ENCODE results near the gene HSD17B8.

DNA sequence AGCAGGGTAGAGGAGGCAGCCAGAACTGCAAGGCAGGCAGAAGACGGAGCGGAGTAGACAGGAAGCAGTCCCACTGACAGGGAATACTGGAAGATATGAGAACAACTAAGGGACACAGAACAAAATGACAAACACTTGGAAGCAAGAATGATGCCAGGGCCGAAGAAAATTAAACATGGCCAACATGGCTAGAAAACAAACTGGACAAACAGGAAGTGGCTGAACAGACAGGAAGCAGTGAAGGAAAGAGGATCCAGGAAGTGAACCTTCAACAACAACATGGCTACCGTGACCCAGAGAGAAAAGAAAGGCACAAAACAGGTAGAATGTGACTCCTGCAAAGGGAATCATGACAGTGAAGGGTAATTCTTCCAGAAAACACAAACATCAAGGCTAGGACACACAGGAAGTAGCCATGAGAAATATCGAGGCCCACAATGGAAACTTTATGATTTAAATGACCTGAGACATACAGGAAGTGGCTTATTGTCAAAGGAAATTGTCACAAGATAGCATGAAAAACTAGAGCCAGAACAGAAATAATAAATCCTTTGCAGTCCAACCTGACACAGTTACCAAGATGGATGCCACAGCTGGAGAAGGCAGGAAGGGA lies 21.3 kb upstream of the HSD17B8 start:
- TF ChIP-seq POLR2A (IDR thresholded peaks at IDR 0.05) = no peak
- TF ChIP-seq CTCF (IDR thresholded peaks at IDR 0.05 in 4 of 5, conservative IDR thresholded peaks at IDR 0.05 in 1 of 5) = no peak

All from gastrocnemius medialis (tissue), 4 donors.